GM12864 (cell line): ENCODE results near the gene CDC42EP2.
A peak's percentile ranks its signal among the peaks of the same experiment; 100 is the strongest.

Source experiments
- DNase-seq: peaks from one replicate; pipeline ENCODE4 v3.0.0-alpha.2; 2011; ENCODE audit warnings: low read depth
- H3K4me3 ChIP-seq: 2 replicates; pipeline ENCODE4 v1.5.1; 2011; ENCODE audit warnings: mild to moderate bottlenecking, low read depth, low read length, control low read depth
- TF ChIP-seq, protein P1 (sequence below): IDR thresholded peaks from 2 replicates; pipeline ENCODE4 v1.5.1; 2011; ENCODE audit warnings: low read depth, mild to moderate bottlenecking, moderate library complexity, low read length, control low read depth, inconsistent platforms; ENCODE audit errors: missing control alignments

Gene CDC42EP2

DNA sequence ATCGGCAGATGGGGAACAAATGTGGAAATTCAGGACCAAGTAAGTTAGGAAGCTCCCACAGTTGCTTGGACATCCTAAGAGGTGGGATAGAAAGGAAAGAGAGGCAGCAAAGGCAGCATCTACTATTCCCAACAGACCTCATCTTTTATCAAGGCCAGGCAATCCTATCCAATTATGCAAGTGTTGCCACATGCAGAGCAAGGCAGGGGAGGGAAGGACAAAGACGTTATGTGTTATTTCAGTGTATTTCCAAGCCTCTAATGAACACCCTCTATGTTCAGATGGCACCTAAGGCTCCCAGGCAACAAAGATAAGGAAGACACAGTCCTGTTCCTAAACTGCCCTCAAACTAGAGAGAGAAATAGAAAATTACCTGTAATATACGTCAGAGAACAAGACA lies 49.1 kb downstream of the CDC42EP2 start:
- DNase-seq: no peak
- TF ChIP-seq, protein P1, sequence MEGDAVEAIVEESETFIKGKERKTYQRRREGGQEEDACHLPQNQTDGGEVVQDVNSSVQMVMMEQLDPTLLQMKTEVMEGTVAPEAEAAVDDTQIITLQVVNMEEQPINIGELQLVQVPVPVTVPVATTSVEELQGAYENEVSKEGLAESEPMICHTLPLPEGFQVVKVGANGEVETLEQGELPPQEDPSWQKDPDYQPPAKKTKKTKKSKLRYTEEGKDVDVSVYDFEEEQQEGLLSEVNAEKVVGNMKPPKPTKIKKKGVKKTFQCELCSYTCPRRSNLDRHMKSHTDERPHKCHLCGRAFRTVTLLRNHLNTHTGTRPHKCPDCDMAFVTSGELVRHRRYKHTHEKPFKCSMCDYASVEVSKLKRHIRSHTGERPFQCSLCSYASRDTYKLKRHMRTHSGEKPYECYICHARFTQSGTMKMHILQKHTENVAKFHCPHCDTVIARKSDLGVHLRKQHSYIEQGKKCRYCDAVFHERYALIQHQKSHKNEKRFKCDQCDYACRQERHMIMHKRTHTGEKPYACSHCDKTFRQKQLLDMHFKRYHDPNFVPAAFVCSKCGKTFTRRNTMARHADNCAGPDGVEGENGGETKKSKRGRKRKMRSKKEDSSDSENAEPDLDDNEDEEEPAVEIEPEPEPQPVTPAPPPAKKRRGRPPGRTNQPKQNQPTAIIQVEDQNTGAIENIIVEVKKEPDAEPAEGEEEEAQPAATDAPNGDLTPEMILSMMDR: no peak
- no peak overlapping the region for H3K4me3 ChIP-seq

DNA sequence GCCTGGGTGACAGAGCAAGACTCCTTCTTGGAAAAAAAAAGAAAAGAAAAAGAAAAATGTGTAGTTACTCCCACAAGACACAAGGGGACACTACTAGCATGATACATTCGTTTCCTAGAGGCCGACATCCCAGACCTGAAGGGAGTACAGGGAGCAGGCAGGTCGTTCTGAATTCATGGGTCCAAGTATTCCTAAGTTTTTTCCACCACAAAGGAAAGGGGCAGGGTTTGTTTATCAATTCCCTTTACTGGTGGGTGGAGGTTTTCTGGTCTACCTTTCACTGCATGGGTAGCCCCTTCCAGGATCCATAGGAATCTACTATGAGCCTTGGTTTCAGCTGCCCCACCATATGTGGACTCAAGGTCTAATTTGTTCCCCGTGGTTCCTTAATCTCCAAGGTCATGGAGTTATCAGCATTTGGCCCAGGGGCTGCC lies 51.7 kb downstream of the CDC42EP2 start:
- TF ChIP-seq, protein P1: peak; percentile 84
- no peak overlapping the region for H3K4me3 ChIP-seq
- peak; percentile 27 for DNase-seq

DNA sequence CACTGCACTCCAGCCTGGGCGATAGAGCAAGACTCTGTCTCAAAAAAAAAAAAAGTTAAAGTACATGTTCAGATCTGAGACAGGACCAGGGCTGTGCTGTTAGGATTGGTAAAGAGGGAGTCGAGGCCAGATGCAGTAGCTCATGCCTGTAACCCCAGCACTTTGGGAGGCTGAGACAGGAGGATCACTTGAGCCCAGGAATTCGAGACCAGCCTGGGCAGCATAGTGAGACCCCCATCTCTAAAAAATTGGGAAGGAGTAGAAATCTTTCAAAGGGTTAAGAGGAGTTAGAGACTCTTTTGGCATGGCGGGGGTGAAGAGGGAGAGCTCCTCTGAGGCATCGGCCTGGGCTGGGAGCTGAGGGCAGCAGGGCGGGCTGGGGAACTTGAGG lies 56.0 kb downstream of the CDC42EP2 start:
- DNase-seq: no peak
- TF ChIP-seq, protein P1: no peak
- H3K4me3 ChIP-seq: no peak overlapping the region
